ENCODE measurements around the gene NEK8.

NEK8 gene

DNA sequence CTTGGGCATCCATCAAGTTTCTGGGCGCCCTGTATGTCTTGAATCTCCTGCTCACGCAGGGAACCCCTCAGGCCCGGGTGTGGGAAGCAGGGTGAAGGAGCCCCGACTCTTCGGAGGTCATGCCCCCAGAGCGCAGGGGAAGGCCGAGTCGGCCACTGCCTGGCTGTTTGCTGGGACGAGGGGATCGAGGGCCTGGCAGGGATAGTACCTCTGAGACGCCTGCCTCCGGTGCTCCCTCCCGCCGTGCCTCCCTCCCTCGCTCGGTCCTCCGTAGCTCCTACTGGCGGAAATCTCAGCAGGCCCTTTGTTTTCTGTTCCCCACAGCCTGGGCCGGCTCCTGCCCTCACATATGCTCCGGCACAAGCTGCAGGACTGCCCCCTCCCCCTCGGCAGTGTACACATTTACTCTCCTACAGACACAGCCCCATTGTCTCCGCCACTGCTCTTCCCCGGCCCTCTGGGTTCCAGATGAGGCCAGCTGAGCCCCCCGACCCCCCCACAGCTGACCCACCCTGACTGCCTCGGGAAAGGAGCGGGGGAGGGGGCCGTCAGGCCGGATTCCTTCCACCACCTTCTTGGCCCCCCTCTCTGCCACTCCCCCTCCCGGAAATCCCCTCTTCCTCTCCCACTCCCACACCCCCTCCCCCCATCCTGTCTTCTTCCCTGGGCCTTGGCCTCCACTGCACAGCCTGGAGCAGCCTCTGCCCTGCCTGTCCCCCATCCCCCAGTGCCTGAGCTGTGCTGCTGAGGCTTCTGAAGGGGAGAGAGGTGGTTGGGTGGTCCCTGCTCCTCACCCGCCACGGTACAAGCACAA is 16.6 kb downstream of the NEK8 start:
- no peak for DNase-seq (ENCODE audit: low read depth in 3 of 3)

GRCh38 chr17:28745786-28746411 is 17.3 kb downstream of the NEK8 start:
- no peak for DNase-seq (ENCODE audit: low read depth in 3 of 3)

DNA sequence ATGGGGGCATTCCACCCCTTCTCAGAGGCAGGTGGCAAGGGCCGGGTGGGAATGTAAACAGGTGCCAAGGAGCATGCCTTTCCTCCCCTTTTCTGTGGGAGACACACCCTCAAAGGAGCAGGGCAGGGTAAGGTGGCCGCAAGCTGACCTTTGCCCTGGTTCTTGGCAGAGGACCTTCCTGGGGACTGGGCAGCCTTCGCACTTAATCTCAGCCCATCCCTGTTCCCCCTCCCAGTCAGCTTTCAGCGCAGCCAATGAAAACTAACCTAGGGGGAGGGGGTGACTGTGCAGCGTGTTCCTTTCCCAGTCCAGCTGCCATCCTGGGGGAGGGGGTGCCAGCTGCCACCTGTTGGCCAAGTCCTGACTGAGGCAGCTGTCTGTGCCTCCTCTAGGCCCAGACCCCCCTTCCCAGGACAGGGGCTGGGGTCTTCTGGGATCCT is 18.0 kb downstream of the NEK8 start:
- DNase-seq (ENCODE audit: low read depth in 3 of 3): no peak

DNA sequence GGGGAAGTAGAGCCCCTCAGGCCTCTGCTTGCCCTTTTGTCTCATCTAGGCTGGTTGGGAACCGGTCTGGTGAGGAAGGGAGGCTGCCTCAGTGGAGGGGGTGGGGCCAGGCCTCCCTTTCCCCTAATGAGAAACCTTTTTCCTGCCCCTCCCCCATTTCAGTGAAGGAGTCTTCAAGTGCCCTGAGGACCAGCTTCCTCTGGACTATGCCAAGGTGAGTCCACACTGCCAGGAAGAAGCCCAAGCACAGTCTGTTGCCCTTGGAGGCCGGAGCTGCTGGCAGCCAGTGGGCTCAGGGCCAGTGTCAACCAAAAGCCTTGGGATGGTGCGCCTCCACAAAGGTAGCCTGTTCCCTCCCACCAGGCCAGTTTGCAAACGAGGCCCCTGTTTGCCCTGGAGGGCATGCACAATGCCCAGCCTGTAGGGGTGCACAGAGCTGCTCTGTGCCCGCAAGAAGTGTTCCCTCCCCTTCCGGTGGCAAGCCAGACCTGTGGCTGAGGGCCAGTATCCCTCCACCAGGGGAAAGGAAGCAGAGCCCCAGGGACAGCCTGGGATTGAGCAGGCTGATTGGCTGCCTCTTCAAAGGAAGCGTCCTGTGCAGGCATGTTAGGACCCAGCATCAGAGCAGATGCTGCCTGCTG is 18.6 kb downstream of the NEK8 start:
- DNase-seq (ENCODE audit: low read depth in 3 of 3): no peak

DNA sequence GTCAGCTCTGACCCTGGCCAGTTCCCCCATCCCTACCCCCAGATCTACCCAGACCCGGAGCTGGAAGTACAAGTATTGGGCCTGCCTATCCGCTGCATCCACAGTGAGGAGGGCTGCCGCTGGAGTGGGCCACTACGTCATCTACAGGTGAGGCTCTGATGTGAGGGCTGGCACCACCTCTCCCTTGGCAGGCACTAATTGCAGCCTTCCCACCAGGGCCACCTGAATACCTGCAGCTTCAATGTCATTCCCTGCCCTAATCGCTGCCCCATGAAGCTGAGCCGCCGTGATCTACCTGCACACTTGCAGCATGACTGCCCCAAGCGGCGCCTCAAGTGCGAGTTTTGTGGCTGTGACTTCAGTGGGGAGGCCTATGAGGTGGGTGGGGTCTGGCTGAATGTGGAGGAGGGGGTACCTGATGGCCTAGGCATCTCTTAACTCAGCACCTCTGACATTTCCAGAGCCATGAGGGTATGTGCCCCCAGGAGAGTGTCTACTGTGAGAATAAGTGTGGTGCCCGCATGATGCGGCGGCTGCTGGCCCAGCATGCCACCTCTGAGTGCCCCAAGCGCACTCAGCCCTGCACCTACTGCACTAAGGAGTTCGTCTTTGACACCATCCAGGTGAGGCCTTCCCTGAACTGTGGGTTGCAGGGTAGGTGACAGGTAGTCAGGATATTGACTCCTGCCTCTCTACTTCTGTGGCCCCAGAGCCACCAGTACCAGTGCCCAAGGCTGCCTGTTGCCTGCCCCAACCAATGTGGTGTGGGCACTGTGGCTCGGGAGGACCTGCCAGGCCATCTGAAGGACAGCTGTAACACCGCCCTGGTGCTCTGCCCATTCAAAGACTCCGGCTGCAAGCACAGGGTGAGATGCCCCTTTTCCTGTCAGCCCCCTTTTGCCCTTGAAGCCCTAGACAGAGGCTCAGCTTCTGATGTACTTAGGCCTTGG is 19.5 kb downstream of the NEK8 start:
- DNase-seq (ENCODE audit: low read depth in 3 of 3): no peak

- no peak for DNase-seq (ENCODE audit: low read depth in 3 of 3)
Observed at GRCh38 chr17:28748852-28749515, 20.4 kb downstream of the NEK8 start.

- no peak for DNase-seq (ENCODE audit: low read depth in 3 of 3)
Observed at GRCh38 chr17:28749516-28750177, 21.1 kb downstream of the NEK8 start.

- DNase-seq (ENCODE audit: low read depth in 3 of 3): peak; percentile 69 to 88 (median 85)
Observed at GRCh38 chr17:28750178-28751047, 21.8 kb downstream of the NEK8 start.

DNA sequence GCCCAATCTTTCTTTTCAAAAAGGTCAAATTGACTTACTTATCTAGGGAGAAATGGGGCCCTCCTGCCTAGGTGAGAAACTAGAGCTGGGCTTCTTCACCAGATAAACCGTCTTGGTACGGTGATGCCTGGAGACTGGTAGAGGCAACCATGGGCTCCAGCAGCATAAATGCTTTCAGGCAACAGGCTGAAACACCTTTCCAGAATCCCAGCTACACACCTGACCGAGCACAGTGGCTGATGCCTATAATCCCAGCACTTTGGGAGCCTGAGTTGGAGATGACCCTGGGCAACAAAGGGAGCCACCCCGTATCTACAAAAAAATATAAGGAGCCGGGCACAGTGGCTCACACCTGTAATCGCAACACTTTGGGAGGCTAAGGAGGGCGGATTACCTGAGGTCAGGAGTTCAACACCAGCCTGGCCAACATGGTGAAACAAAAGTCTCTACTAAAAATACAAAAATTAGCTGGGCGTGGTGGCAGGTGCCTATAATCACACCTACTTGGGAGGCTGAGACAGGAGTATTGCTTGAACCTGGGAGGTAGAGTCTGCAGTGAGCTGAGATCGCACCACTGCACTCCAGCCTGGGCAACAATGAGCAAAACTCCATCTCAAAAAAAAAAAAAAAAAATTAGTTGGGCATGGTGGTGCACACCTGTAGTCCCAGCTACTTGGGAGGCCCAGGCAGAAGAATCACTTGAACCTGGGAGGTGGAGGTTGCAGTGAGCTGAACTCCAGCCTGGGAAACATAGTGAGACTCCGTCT is 23.2 kb downstream of the NEK8 start:
- no peak for DNase-seq (ENCODE audit: low read depth in 3 of 3)

GRCh38 chr17:28755486-28755885 is 26.9 kb downstream of the NEK8 start:
- no peak for DNase-seq (ENCODE audit: low read depth in 3 of 3)

DNA sequence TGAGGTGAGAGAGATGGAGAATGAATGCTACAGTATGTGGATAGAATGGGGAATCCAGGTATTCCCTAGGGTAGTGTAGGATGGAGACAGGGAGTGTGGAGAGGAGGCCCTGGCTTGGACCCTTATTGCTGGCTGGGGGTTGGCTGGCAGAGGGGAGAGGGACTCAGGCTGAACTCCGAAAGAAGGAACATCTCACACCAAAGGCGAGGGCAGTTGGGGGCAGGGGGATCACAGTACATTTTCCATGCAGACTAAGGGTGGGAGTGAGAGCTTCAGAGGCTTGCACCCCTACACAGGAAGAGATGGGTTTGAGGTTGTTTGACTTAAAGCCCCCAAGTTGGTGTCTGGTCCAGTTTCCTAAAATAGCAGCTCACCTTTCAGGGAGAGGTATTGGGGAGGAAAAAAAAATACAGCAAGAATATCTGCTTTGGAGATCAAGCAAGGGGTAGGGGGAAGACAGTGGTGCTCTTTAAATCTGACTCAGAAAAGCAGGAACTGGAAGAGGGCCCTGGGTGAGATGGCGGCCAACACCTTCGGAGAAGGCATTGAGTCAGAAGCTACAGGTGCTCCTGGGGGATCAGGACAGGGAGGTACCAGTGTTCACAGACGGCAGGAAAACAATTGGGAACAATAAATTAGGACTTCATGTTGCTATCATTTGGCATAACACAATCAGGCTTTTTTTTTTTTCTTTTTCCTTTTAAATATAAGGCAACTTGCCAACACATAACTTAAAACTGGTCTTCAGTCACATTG is 27.6 kb downstream of the NEK8 start:
- DNase-seq (ENCODE audit: low read depth in 3 of 3): no peak

GRCh38 chr17:28758411-28759121 is 30.0 kb downstream of the NEK8 start:
- DNase-seq (ENCODE audit: low read depth in 3 of 3): no peak

- no peak for DNase-seq (ENCODE audit: low read depth in 3 of 3)
Observed at GRCh38 chr17:28759256-28759865, 30.8 kb downstream of the NEK8 start.

DNA sequence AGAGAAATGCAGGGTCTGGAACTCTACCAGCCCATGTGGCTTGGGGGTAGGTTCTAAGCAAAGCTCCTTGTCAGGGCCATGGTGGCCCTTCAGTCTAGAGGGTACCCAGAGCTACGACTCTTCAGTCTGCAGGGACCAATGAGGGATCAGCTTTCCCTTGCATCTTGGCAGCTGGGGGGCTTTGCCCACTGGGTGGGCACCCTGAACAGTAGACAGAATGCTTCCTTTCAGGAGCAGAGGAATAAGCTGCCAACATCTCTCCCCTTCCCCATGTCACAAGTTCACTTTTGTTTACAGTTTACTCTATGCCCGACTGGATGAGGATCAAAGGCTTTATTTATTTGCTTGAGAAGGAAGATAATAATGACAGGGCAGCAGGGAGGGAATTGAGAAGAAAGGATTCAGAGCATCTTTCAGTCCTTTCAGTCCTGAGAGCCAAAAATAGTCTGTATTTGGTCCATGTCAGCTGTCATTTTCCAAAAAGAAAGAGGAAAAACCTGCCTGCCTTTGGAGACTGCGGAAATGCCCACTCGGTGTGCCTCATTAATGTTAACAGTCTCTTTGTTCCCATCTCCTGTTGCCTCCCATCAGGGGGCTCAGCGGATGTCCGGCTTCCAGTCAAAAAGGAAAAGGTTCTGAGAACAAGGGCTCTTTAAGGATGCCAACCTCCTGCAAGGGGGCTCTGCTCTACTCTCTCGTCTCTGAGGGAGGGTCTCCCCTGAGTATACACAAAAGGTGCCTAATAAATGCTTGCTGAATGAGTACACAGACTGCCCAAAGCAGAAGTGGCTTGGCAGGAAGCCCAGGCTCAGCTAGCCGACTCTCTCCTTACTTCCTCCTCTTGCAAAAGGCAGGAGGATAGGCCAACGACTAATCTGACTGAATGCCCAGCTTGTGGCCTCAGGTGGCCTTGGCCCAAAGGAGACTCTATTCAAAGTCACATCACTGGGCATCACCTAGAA is 32.3 kb downstream of the NEK8 start:
- DNase-seq (ENCODE audit: low read depth in 3 of 3): no peak

DNA sequence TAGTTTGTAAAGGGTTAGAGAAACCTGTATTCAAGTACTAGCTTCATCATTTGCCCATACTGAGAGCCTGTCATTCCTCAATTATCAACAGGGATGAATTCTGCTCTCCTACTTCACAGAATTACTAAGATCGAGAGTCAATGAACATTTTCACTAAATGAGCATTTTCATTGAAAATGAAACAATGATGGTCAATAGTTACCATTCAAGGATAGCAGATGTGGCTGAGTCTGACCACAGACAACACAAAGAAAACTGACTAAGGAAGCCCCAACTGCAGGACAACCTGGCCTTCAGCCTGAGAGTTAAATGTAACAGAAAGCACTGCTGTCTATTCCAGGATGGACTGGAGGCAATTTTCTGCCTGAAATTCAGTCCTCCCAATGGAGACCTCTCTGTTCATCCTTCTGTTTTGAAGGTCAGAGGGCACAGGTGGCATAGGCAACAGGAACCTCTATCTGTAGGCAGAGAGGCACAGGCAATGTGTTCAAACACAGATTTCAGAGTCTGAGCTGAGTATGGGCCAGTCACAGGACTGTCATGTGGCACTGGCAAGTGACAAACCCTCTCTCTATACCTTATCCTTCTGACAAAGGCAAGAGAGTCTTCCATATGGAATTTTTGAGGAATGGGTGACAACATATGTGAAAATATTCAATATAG is 34.7 kb downstream of the NEK8 start:
- no peak for DNase-seq (ENCODE audit: low read depth in 3 of 3)

All from stimulated activated CD4-positive, alpha-beta T cell treated with anti-CD3 and anti-CD28 coated beads, TNF-alpha, amount 100 ng/mL, for 24 hours (primary cell).